CD14-positive monocyte (primary cell): ENCODE data around the gene RBMS3. TPM values are rescaled to one million over a fixed set of nuclear protein-coding genes. Genes with fewer than 3 reads are reported as not detected.

Experiments used
- DNase-seq, 3 donors: peaks; one replicate each; pipeline ENCODE4 v3.0.0-alpha.2; 2011 to 2022
- H2AFZ ChIP-seq: 2 replicates; pipeline ENCODE4 v1.6.0; 2012; ENCODE audit warnings: mild to moderate bottlenecking, low read depth, low read length, inconsistent platforms; ENCODE audit not compliant: insufficient read depth, poor library complexity, severe bottlenecking
- H3K27ac ChIP-seq, 2 donors: 1 replicate in 1 of 2; 2 replicates in 1 of 2; pipeline ENCODE4 v1.5.1; 2012 to 2013; ENCODE audit warnings: low read length in 2 of 2, control low read depth in 1 of 2, inconsistent platforms in 1 of 2, low read depth in 1 of 2, mild to moderate bottlenecking in 1 of 2
- H3K27me3 ChIP-seq, 2 donors: one replicate each; pipeline versions ENCODE4 v1.6.0 to v1.6.1; 2011 to 2013; ENCODE audit warnings: low read length in 2 of 2; ENCODE audit not compliant: control insufficient read depth in 2 of 2, insufficient read depth in 2 of 2
- H3K36me3 ChIP-seq, 2 donors: replicated peaks in 1 of 2; 1 replicate in 1 of 2; 2 replicates in 1 of 2; pipeline versions ENCODE4 v1.5.1 to v1.6.1; 2012 to 2013; ENCODE audit warnings: low read length in 2 of 2, control low read depth in 1 of 2, inconsistent platforms in 1 of 2, mild to moderate bottlenecking in 1 of 2; ENCODE audit not compliant: insufficient read depth in 2 of 2, control insufficient read depth in 1 of 2
- H3K4me1 ChIP-seq, 2 donors: 1 replicate in 1 of 2; 2 replicates in 1 of 2; pipeline versions ENCODE4 v1.5.1 to v1.6.1; 2012 to 2013; ENCODE audit warnings: low read length in 2 of 2, control low read depth in 1 of 2, inconsistent platforms in 1 of 2, mild to moderate bottlenecking in 1 of 2, moderate library complexity in 1 of 2; ENCODE audit not compliant: insufficient read depth in 2 of 2, control insufficient read depth in 1 of 2
- H3K4me2 ChIP-seq: replicated peaks from 2 replicates; pipeline ENCODE3; 2012; ENCODE audit warnings: low read length, moderate library complexity, mild to moderate bottlenecking; ENCODE audit not compliant: poor library complexity, severe bottlenecking; ENCODE audit errors: extremely low read depth
- H3K4me3 ChIP-seq, 3 experiments: fragments of 200-600 bp in 1 of 3; sonication (generic) in 1 of 3; replicated peaks in 1 of 3; 1 replicate in 2 of 3; 2 replicates in 1 of 3; pipeline ENCODE4 v1.5.1; 2011 to 2013; ENCODE audit warnings: low read length in 3 of 3, mild to moderate bottlenecking in 3 of 3, control low read depth in 2 of 3, low read depth in 2 of 3, inconsistent platforms in 1 of 3, moderate library complexity in 1 of 3
- H3K79me2 ChIP-seq: 2 replicates; pipeline ENCODE4 v1.6.0; 2012; ENCODE audit warnings: mild to moderate bottlenecking, control low read depth, inconsistent platforms, low read length, moderate library complexity; ENCODE audit not compliant: insufficient read depth
- H3K9ac ChIP-seq: 2 replicates; pipeline ENCODE4 v1.6.0; 2017; ENCODE audit warnings: low read length, mild to moderate bottlenecking; ENCODE audit not compliant: insufficient read depth, poor library complexity, severe bottlenecking
- H3K9me3 ChIP-seq, 2 donors: replicated peaks in 1 of 2; 1 replicate in 1 of 2; 2 replicates in 1 of 2; pipeline versions ENCODE4 v1.5.1 to v1.6.1; 2012 to 2013; ENCODE audit warnings: low read length in 2 of 2, control low read depth in 1 of 2; ENCODE audit not compliant: control insufficient read depth in 1 of 2, insufficient read depth in 1 of 2
- H4K20me1 ChIP-seq: 2 replicates; pipeline ENCODE4 v1.6.0; 2012; ENCODE audit warnings: mild to moderate bottlenecking, low read length, control low read depth, moderate library complexity; ENCODE audit not compliant: insufficient read depth
- H3K27ac Mint-ChIP-seq, 7 donors: one replicate each; pipeline ENCODE4 v1.8.0; 2020; ENCODE audit warnings: mild to moderate bottlenecking in 7 of 7, mixed read lengths in 7 of 7, moderate library complexity in 6 of 7, inconsistent platforms in 2 of 7
- H3K27me3 Mint-ChIP-seq, 3 donors: one replicate each; pipeline ENCODE4 v1.8.0; 2021 to 2022; ENCODE audit warnings: low read depth in 3 of 3, mild to moderate bottlenecking in 3 of 3, mixed read lengths in 3 of 3, moderate library complexity in 3 of 3, inconsistent platforms in 1 of 3
- H3K36me3 Mint-ChIP-seq, 2 donors: one replicate each; pipeline ENCODE4 v1.8.0; 2020; ENCODE audit warnings: mixed read lengths in 2 of 2, inconsistent platforms in 1 of 2, mild to moderate bottlenecking in 1 of 2
- H3K4me1 Mint-ChIP-seq: one replicate; pipeline ENCODE4 v1.8.0; 2020; ENCODE audit warnings: mild to moderate bottlenecking, mixed read lengths
- H3K4me3 Mint-ChIP-seq, 2 donors: one replicate each; pipeline ENCODE4 v1.8.0; 2020; ENCODE audit warnings: mild to moderate bottlenecking in 2 of 2, mixed read lengths in 2 of 2, moderate library complexity in 1 of 2
- H3K9me3 Mint-ChIP-seq, 7 donors: one replicate each; pipeline ENCODE4 v1.8.0; 2020 to 2022; ENCODE audit warnings: mixed read lengths in 7 of 7, mild to moderate bottlenecking in 6 of 7, moderate library complexity in 6 of 7, inconsistent platforms in 2 of 7
- intact Hi-C, 2 donors: fragments of 100-400 bp; cut with micrococcal nuclease; formaldehyde crosslinking; loops; one replicate each; pipeline versions ENCODE4 v1.15.0 to v1.15.1; 2023
- polyA plus RNA-seq, 3 donors: library from polyadenylated mRNA; depleted of rRNA in 1 of 3; unstranded in 2 of 3; stranded (reverse) in 1 of 3; fragments of 300-500 nt in 2 of 3; fragments of >200 nt in 1 of 3; fragmentation: Illumina TruSeq in 2 of 3; gene quantifications; 1 replicate in 2 of 3; 2 replicates in 1 of 3; pipeline ENCODE4 v1.2.3, GENCODE V29; 2012 to 2021
- small RNA-seq: library from RNA; depleted of rRNA; stranded (forward); fragments of <200 nt; gene quantifications from one replicate; pipeline ENCODE3, GENCODE V24; 2012; ENCODE audit warnings: low read depth; ENCODE audit not compliant: insufficient read length
- TF ChIP-seq, protein P1 (sequence below): fragments of 200-600 bp; IDR thresholded peaks from one replicate; pipeline ENCODE4 v1.8.0; 2022; ENCODE audit warnings: antibody characterized with exemption, mild to moderate bottlenecking

Gene RBMS3
- polyA plus RNA-seq, 3 donors = not detected

DNA sequence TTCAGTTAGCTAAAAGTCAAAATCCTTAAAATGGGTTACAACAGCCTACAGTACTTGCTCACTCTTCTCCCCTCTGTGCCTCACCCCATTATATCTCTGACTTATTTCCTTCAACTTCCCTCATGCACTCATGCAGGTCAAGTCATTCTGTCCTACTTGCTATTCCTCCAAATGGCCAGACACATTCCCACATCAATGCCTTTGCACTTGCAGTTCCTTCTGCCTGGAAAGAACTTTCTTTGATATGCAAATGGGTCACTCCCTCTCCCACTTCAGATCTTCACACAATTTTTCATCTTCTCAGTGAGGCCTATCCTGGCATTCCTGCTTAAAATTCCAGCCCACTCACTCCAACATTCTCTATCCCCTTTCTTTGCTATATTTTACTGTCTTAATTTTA is 778.4 kb downstream of the RBMS3 start:
- Histone ChIP-seq H3K79me2 (no peaks in the 10 kb centered on the region), H3K27ac (no peak overlapping the region), H3K4me1 (no peaks in the 10 kb centered on the region), H3K4me2 (no peak overlapping the region), H3K9ac (no peak overlapping the region), H3K9me3 (no peaks in the 10 kb centered on the region), H3K36me3 (no peaks in the 10 kb centered on the region), H3K4me3 (no peak overlapping the region), H4K20me1 (no peaks in the 10 kb centered on the region), H2AFZ (no peak overlapping the region), H3K27me3 (no peaks in the 10 kb centered on the region)
- Mint-ChIP-seq H3K4me3 (no peak overlapping the region), H3K27ac (no peak overlapping the region), H3K4me1 (no peaks in the 10 kb centered on the region), H3K36me3 (no peaks in the 10 kb centered on the region), H3K9me3 (peaks cover 0 to 1% (median 0%) of the 10 kb centered on the region in 7 donors), H3K27me3 (no peaks in the 10 kb centered on the region)
- no peak for DNase-seq
- TF ChIP-seq, protein P1, sequence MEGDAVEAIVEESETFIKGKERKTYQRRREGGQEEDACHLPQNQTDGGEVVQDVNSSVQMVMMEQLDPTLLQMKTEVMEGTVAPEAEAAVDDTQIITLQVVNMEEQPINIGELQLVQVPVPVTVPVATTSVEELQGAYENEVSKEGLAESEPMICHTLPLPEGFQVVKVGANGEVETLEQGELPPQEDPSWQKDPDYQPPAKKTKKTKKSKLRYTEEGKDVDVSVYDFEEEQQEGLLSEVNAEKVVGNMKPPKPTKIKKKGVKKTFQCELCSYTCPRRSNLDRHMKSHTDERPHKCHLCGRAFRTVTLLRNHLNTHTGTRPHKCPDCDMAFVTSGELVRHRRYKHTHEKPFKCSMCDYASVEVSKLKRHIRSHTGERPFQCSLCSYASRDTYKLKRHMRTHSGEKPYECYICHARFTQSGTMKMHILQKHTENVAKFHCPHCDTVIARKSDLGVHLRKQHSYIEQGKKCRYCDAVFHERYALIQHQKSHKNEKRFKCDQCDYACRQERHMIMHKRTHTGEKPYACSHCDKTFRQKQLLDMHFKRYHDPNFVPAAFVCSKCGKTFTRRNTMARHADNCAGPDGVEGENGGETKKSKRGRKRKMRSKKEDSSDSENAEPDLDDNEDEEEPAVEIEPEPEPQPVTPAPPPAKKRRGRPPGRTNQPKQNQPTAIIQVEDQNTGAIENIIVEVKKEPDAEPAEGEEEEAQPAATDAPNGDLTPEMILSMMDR = no peak
- intact Hi-C loops = no loop called here

Small RNA genes within 50 kb of the gene (small RNA-seq; reads per million reads assigned to genes)
- not detected for gene MTND4LP9
